ENCODE measurements around the gene LIN37.

DNA sequence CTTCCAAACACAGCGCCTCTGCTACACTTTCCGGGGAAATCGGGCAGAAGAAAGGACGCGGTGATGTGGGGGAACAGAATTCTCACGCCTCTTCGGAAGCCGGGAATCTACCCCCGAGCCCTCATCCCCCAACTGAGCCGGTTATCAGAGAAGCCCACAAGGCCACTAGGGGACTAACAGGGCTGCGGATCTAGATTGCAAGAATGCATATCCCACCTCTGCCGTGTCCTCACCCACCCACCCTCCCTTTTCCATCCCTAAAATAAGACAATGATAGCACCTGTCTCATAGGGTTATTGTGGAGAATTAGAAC is 7.2 kb upstream of the LIN37 start:
- TF ChIP-seq, protein P1, sequence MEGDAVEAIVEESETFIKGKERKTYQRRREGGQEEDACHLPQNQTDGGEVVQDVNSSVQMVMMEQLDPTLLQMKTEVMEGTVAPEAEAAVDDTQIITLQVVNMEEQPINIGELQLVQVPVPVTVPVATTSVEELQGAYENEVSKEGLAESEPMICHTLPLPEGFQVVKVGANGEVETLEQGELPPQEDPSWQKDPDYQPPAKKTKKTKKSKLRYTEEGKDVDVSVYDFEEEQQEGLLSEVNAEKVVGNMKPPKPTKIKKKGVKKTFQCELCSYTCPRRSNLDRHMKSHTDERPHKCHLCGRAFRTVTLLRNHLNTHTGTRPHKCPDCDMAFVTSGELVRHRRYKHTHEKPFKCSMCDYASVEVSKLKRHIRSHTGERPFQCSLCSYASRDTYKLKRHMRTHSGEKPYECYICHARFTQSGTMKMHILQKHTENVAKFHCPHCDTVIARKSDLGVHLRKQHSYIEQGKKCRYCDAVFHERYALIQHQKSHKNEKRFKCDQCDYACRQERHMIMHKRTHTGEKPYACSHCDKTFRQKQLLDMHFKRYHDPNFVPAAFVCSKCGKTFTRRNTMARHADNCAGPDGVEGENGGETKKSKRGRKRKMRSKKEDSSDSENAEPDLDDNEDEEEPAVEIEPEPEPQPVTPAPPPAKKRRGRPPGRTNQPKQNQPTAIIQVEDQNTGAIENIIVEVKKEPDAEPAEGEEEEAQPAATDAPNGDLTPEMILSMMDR (IDR thresholded peaks at IDR 0.05; ENCODE audit: low read length), result peak; percentile 34; the same call in 1 of the 2 replicates
- TF ChIP-seq EZH2 (IDR thresholded peaks at IDR 0.05; ENCODE audit: borderline replicate concordance, low read length), result no peak
